ENCODE measurements around the gene ZNF625. TPM values are rescaled to one million over a fixed set of nuclear protein-coding genes. Genes with fewer than 3 reads are reported as not detected.

The ZNF625 gene
- total and polyA plus RNA-seq, 2 experiments from 2014 or later: 12.9 to 18.6 TPM

GRCh38 chr19:12180377-12180776, 23.8 kb upstream of the ZNF625 start (continued):
- TF ChIP-seq ZNF331 (CRISPR knock-in tag; IDR thresholded peaks at IDR 0.05; ENCODE audit: low read depth): no peak
- TF ChIP-seq NANOG (IDR thresholded peaks at IDR 0.05; ENCODE audit: borderline replicate concordance): no peak
- no peak for TF ChIP-seq EZH2 (IDR thresholded peaks at IDR 0.05; ENCODE audit: low read depth, unreplicated experiment)
- no peak for TF ChIP-seq ZNF462 (CRISPR knock-in tag; IDR thresholded peaks at IDR 0.05)
- TF ChIP-seq STAT1 (IDR thresholded peaks at IDR 0.05; ENCODE audit: unreplicated experiment): no peak
- TF ChIP-seq POLR2AphosphoS5 (IDR thresholded peaks at IDR 0.05; ENCODE audit: low read depth): no peak
- TF ChIP-seq ZNF114 (CRISPR knock-in tag; IDR thresholded peaks at IDR 0.05): no peak

- H3K4me1 Mint-ChIP-seq: peaks cover 4% of the 10 kb centered on the region
- H3K9me3 Mint-ChIP-seq: no peaks in the 10 kb centered on the region; the same call in 2 of the 3 replicates
- H3K79me2 ChIP-seq (replicated peaks; ENCODE audit: insufficient read depth): peaks cover 54% of the 10 kb centered on the region
- TF ChIP-seq ETS1 (IDR thresholded peaks at IDR 0.05) (no peak), STAT1 (IDR thresholded peaks at IDR 0.05; ENCODE audit: unreplicated experiment) (no peak), EZH2phosphoT487 (IDR thresholded peaks at IDR 0.05; ENCODE audit: unreplicated experiment) (no peak), JUNB (IDR thresholded peaks at IDR 0.05; ENCODE audit: unreplicated experiment) (no peak), ZNF331 (CRISPR knock-in tag; IDR thresholded peaks at IDR 0.05; ENCODE audit: low read depth) (no peak), REST (IDR thresholded peaks at IDR 0.05; ENCODE audit: unreplicated experiment) (no peak), NANOG (IDR thresholded peaks at IDR 0.05; ENCODE audit: borderline replicate concordance) (no peak), ZNF114 (CRISPR knock-in tag; IDR thresholded peaks at IDR 0.05) (no peak), POLR2AphosphoS5 (IDR thresholded peaks at IDR 0.05; ENCODE audit: low read depth) (no peak)
Measured at GRCh38 chr19:12166626-12167025, 10.1 kb upstream of the ZNF625 start.

More at GRCh38 chr19:12166626-12167025, 10.1 kb upstream of the ZNF625 start:
- ATAC-seq (no peak), DNase-seq (ENCODE audit: low spot score) (no peak)
- no peak overlapping the region for H3K4me2 ChIP-seq
- Mint-ChIP-seq H3K4me3 (no peak overlapping the region), H3K27me3 (ENCODE audit: insufficient read depth, low read depth, poor library complexity) (peaks cover 1% of the 10 kb centered on the region), H3K36me3 (ENCODE audit: low read depth) (peaks cover 9% of the 10 kb centered on the region; the same call in 2 of the 3 replicates), H3K27ac (no peak overlapping the region)
- H3F3A ChIP-seq (replicated peaks; ENCODE audit: low read depth): no peaks in the 10 kb centered on the region
- no peak overlapping the region for H2AFZ ChIP-seq
- no peaks in the 10 kb centered on the region for H3K9me2 ChIP-seq (ENCODE audit: insufficient read depth)
- H3K27ac ChIP-seq (ENCODE audit: low read depth): no peak overlapping the region
- no peaks in the 10 kb centered on the region for H3K27me3 ChIP-seq (ENCODE audit: insufficient read depth)
- no peak overlapping the region for H3K4me3 ChIP-seq
- H3K36me3 ChIP-seq (ENCODE audit: insufficient read depth): no peaks in the 10 kb centered on the region
- no peaks in the 10 kb centered on the region; the same call in none of the 2 replicates for H4K20me1 ChIP-seq (replicated peaks; ENCODE audit: insufficient read depth)
- peaks cover 9% of the 10 kb centered on the region; the same call in 1 of the 2 replicates for H3K4me1 ChIP-seq (ENCODE audit: insufficient read depth)
